Sigmoid colon (tissue), 4 donors: ENCODE measurements around the gene PCK2.

ENCODE experiments used
- CTCF ChIP-seq, 4 experiments: fragments of 450-650 bp in 3 of 4; fragments of 200-600 bp in 1 of 4; IDR thresholded peaks; one replicate each; pipeline ENCODE4 v1.5.1; 2016 to 2019; ENCODE audit warnings: antibody characterized with exemption in 4 of 4, mild to moderate bottlenecking in 3 of 4, moderate library complexity in 2 of 4
- EP300 ChIP-seq, 4 donors: sonication (generic); formaldehyde crosslinking; IDR thresholded peaks; one replicate each; pipeline ENCODE4 v1.6.1; 2017; ENCODE audit warnings: antibody characterized with exemption in 4 of 4
- POLR2A ChIP-seq, 2 donors: fragments of 450-650 bp; IDR thresholded peaks; one replicate each; pipeline ENCODE4 v1.6.1; 2016; ENCODE audit warnings: antibody characterized with exemption in 2 of 2, mild to moderate bottlenecking in 2 of 2, moderate library complexity in 2 of 2
- POLR2AphosphoS5 ChIP-seq, 4 donors: sonication (generic); formaldehyde crosslinking; IDR thresholded peaks; one replicate each; pipeline ENCODE4 v1.6.1; 2017; ENCODE audit warnings: antibody characterized with exemption in 4 of 4

DNA sequence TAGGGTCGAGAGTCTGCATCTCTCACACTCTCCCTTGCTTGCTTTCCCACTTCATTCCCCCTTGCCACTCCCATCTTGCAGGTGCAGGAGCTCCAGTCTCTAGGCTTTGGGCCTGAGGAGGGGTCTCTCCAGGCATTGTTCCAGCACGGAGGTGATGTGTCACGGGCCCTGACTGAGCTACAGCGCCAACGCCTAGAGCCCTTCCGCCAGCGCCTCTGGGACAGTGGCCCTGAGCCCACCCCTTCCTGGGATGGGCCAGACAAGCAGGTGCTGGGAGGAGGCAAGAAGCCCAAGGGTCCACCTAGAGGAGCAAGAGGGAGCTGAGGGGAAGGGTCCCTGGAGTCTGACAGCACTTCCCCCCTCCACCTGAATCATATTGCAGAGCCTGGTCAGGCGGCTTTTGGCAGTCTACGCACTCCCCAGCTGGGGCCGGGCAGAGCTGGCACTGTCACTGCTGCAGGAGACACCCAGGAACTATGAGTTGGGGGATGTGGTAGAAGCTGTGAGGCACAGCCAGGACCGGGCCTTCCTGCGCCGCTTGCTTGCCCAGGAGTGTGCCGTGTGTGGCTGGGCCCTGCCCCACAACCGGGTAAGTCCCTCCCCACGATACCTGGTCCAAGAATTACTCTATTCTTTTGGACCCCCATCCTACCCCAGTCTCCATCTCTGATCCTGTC is 57.4 kb downstream of the PCK2 start:
- TF ChIP-seq CTCF (IDR thresholded peaks at IDR 0.05) (no peak), POLR2A (IDR thresholded peaks at IDR 0.05) (no peak), EP300 (IDR thresholded peaks at IDR 0.05) (no peak), POLR2AphosphoS5 (IDR thresholded peaks at IDR 0.05) (no peak)
